DND-41 (cell line): ENCODE results near the gene LRTM2.

Experiments
- CTCF ChIP-seq: IDR thresholded peaks from 2 replicates; pipeline ENCODE4 v1.5.1; 2012; ENCODE audit warnings: borderline replicate concordance, low read length, moderate library complexity, mild to moderate bottlenecking; ENCODE audit not compliant: poor library complexity, severe bottlenecking; ENCODE audit errors: extremely low read depth
- EZH2 ChIP-seq: IDR thresholded peaks from 3 replicates; pipeline ENCODE4 v1.6.1; 2012; ENCODE audit warnings: borderline replicate concordance, low read depth, mild to moderate bottlenecking, moderate library complexity, low read length, inconsistent platforms; ENCODE audit not compliant: severe bottlenecking

- TF ChIP-seq CTCF, result no peak
- TF ChIP-seq EZH2, result no peak
Observed at GRCh38 chr12:1881301-1881700, 60.9 kb downstream of the LRTM2 start.
